Activated gamma-delta T cell treated with anti-CD3 and anti-CD28 coated beads, Interleukin-2, amount 50 U/mL, for 16 hours (primary cell): ENCODE measurements around the gene RAD51B.

Experiments
- DNase-seq: peaks from one replicate; pipeline ENCODE4 v3.0.0-alpha.2; 2020; ENCODE audit warnings: low read depth

The RAD51B gene

GRCh38 chr14:68463705-68464374 is 644.3 kb downstream of the RAD51B start:
- no peak for DNase-seq

DNA sequence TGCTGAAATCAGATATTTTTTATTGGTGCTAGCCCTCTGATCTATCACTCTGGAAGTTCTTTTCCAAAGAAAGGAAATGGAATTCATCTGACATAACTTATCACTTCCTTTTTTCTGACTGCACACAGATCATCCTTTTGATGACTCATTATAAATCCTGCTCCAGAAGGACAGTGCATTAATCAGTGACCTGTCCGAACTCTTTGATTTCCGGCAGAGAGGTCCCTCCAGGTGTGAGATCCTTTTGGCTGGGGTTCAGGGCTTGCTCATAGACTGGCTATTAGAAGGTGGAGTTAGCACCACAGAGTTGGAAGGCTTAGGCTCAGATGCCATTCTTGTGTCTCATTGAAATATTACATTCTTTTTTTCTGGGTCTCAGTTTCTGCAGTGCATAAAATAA is 645.1 kb downstream of the RAD51B start:
- no peak for DNase-seq

DNA sequence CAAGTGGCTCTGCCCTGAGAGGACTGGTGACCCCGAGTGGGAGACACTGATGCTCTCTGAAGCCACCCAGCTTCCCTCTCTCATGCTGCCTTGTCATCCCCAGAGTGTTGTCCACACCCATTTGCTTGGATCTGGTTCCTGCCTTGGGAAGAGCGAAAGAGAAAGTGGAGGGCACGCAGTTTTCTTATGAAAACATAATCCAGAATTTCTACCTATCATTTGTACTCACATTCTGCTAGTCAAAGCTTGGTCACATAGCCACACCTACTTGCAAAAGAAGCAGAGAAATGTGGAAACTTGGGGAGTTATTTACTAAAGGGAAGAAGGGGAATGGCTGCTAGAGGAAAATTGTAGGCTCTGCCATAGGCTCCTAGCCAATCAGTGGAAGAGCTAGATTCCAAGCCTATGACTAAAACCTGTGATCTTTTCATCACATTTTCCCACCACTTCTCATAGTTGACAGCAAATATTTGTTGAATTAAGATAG is 647.0 kb downstream of the RAD51B start:
- no peak for DNase-seq

DNA sequence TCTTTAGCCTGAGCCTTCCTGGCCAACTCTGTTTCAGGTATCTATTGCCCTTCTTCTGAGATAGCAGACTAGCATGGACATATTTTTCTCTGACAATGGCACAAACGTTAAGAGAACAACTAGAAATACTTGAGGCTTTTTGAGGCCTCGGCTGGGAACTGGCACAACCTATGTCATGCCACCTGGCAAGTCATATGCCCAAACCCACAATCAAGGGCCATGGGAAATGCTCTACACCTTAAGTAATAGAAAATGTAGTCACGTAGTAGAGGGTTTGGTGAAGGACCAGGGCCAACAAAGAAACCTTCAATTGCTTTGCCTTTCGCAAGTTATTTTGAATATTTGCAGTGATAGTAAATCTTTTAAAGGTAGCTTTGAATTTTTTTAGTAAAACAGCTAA is 647.8 kb downstream of the RAD51B start:
- DNase-seq: no peak

DNA sequence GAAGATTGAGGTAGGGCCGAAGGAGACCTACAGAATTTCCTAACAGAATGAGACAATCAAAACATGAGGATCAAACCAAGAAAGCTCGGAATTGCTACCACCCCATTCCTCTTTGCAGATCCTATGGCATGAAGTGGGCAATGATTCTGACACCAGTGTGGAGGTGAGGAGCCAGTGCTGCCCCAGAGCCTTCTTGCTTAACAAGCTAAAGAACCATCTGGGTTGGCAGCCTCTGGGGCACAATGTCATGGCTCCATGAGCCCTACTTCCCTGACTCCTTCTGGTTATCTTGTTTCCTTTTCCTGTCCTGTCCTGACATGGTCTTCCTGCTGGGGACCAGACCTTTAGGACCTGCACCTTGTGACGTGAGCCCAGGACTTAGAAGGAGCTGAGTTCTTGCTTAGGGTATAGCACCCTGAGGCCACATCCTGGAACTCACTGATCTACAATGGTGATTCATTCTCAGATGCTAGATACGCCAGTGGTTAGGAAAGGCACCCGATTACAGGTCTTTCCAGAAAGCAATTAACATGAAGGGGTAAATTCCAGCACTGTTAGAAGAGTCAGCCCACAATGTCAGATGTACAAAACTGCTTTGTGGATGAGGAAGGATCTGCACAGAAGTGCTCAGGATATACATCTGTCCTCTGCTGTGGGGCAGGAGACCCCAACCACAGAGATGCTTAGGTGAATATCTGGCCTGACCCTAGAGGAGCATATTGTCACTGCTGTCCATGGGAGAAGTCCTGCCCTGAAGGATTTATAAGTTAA is 649.0 kb downstream of the RAD51B start:
- DNase-seq: peak; percentile 24

DNA sequence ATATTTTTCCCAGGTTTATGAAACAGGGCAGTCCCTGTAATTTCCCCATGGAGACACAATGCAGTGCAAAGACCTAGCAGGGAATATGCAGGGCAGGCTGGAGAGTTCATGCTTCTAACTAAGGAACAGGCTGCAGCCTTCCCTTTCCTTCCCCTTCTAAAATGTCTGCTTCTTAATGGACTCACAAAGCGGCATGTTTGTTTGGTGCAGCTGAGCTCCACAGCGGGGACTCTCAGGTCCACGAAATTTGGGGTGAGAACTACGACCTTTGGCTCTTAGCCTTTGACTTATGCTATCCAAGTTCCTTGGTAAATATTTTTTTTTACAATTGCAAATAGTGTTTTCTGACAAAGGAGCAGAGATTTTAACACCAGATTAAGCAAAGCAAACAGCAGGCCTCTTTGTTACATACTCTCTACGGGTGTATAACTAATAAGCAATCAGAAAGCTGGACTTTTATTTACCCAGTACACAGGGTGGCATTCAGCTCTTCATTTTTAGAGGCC is 649.7 kb downstream of the RAD51B start:
- DNase-seq: no peak

GRCh38 chr14:68470361-68470760 is 650.8 kb downstream of the RAD51B start:
- no peak for DNase-seq

DNA sequence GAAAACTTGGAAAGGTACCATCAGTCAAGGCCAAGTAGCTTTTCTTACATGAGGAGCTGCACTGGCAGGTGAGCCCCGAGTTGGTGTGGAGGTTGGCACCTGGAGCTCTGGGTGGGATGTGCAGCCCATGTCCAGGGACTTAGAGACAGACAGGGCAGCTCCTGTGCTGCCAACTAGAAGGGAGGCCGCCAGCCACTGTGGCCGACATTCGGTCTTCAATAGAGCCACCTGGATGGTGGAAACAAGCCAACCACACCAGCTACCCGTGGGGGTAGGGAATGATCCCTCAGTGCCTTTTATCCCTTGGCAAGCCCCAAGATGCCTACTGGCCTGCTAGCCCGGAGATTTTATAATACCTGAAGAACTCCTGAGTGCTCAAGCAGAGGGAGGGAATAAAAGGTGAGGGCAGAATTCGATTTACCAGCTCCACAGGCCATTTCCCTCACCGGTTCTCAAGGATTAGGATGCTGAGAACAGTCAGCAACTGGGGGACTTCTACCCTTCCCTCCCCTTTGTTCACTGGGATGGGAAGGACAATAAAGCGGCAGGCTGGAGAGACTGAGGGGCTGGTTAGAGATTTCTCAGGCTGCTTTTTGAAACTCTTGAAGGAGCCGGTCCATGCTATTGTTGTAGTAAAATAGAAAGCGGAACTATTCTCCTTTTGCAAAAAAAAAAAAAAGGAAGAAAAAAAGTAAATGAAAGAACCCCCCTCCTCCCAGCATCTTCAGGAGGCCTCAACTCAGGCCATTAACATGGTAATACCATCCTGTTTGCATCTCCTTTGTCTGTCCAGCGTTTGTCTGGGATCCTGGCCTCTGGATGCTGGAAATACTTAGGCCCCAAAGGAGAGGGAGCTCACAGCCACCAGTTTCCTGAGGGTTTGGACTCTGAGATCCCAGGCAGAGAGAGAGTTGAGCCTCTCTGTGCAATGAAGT is 651.7 kb downstream of the RAD51B start:
- no peak for DNase-seq

DNA sequence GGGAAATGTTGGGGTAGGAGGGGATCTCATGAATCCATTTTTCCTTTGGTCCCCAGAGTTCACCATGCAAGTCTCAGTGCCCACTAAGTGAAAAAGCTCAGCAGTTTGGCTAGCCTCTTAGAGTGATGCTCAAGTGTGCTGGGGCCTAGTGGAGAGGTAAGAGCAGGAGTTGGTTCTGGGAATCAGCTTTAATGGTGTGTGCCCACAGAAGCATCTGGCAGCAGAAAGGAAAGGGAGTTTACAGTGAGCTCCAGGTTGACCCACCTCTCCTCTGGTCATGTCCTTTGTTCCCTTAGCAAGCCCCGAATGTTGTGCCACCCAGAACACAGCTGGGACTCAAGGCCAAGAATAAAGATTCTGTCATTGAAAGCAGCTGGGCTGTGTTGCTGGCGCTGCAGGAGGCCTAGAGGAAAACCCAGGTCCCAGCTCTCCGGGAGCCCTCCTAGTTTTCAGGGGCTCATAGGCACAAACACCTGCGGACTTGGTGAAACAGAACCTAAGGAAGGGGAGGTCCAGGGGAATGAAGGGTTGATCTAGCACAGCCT is 652.5 kb downstream of the RAD51B start:
- DNase-seq: no peak

DNA sequence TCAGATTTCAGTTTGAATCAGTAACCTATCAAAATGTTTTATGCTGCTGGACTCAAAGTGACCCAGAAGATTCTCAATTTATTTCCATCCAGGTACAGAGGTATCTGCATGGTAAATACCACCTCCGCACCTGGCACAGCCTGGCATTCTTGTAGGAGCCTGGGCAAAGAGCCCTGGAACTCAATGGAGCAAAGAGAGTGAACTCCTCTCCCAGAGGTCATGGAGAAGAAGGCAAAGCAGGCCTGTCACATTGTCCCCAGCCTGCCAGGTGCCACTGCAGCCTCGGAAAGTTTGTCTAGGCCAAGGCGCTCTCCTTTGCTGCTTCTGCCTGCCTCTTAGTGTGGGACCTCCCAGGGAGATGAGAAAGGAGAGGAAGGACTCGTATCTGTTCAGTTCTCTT is 653.5 kb downstream of the RAD51B start:
- DNase-seq: no peak

DNA sequence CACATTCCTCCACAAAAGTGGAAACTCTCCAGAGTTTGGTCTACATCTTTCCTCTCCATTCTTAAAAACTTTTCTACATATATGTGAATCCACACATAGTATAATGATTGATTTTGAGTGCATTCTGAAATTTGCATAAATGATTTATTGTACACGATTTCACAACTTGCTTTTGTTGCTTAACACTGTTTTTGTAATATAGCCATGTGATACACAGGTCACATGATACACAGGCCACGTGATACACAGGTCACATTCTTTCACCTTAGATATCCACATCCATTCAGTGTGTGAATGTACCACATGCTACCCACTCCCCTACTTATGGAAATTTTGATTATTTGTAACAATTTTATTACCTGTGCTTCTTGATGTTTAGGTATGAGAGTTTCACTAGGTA is 654.2 kb downstream of the RAD51B start:
- no peak for DNase-seq

DNA sequence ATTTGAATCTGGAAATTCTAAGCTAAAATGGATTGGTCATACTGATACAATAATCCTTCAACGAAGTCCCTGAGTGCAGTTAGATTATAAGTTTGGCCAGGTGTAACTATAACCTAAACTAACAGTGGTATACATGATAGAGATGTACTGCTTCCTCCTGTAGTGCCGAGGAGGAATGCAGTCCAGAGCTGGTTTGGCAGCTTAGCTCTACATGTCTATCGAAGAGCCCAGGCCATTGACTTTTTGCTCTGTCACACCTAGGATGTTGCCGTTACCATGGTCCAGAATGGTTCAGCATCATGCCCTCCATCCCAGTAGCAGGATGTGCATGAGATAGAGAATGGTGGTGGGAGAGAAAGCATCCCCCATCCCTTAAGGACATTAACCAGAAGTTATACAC is 655.2 kb downstream of the RAD51B start:
- no peak for DNase-seq

GRCh38 chr14:68475802-68476201 is 656.2 kb downstream of the RAD51B start:
- no peak for DNase-seq

DNA sequence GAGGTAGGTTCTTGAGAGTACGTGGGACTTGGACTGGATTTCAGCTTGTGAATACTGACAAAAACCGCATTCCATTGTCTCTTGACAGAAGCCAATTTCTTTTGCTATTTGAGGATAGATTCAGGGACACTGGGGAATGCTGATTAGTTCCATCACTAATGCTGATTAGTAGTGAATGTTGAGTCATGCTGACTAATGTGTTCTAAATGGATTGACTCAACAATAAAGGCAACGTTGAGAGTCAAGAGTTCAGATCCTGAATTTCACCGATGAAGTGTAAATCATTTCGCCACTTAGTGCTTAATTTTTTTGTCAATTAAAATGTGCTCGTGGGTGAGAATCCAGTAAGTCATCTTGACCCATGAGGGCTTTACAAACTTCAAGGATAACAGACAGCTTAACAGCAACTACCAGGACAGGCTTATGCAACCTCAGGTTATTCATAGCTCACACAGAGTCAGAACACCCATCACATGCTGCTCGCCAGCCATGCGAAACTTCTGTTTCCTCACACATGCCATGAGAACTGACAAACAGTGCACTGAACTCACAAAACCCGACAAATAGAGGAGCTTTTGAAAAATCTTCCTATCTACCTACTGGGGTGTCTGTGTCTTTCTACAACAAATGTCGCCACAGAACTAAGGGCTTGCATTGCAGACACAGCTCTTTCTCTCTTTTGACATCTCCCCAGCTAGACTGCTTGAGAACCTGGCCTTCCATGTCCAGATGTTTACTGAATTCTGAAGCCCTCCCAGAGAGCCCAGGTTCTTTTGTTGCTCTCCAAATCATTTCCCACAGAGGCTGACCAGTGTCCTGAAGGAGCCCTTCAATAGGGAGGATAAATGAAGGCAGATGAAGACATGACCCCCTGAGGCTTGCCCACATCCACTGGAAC is 656.9 kb downstream of the RAD51B start:
- DNase-seq: no peak

GRCh38 chr14:68477110-68477455 is 657.5 kb downstream of the RAD51B start:
- DNase-seq: no peak

GRCh38 chr14:68477461-68478085 is 658.0 kb downstream of the RAD51B start:
- no peak for DNase-seq

DNA sequence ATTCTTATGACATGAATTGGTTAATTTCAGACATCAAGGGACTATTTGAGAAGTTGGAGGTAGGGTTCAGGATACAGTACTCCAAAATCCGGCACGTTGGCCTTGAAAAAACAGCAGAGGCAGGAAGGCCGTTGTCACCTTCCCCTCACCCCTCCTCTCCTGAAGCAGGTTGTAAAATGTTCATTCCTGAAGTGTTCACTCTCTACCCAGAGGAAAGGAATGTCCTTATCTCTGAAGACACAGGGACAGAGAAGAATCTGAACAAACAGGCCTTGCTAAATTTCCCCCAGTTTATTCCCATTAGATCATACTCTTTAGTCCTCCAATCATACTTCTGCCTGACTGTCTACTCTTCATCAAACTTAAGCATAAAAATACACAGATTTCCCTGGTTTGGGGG is 659.7 kb downstream of the RAD51B start:
- DNase-seq: no peak

DNA sequence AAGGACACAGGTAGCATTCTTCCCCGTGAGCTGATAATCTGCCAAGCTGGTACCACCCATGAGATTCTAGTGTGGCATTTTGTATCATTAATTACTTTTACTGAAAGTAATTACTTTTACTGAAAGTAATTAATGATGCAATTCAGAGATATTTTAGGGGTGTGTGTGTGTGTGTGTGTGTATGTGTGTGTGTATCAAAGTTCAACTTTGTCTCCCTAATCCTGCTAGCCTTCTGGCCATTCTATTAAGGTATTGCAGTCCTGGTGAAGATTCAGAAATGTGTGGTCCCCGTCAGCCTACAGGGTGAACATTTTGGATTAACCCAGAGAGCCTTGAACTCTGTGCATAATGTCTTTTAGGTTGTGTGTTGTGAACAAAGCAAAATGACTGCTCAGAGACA is 662.4 kb downstream of the RAD51B start:
- no peak for DNase-seq

GRCh38 chr14:68482772-68483395 is 663.3 kb downstream of the RAD51B start:
- no peak for DNase-seq
